Esophagus squamous epithelium (tissue), 5 donors: ENCODE results near the gene PTP4A2. TPM values are rescaled to one million over a fixed set of nuclear protein-coding genes. Genes with fewer than 3 reads are reported as not detected.
A peak's percentile ranks its signal among the peaks of the same experiment; 100 is the strongest.
"Not testable (repeated sequence)": the region's sequence is repeated elsewhere in the genome, so short reads cannot be mapped to it uniquely, and the experiment has no call there.

Source experiments
- DNase-seq: peaks from one replicate; lab custom pipeline; 2025; lab: John Stamatoyannopoulos, UW
- H3K27ac ChIP-seq, 4 donors: fragments of 200-600 bp; sonication (generic); one replicate each; pipeline ENCODE4 v1.5.1; 2016 to 2019; ENCODE audit warnings: mild to moderate bottlenecking in 1 of 4
- H3K27me3 ChIP-seq, 4 donors: fragments of 200-600 bp; sonication (generic); 1 replicate in 3 of 4; 2 replicates in 1 of 4; pipeline versions ENCODE4 v1.5.1 to v1.6.0; 2017 to 2021; ENCODE audit warnings: antibody characterized with exemption in 1 of 4
- H3K36me3 ChIP-seq, 3 donors: fragments of 200-600 bp; sonication (generic); one replicate each; pipeline ENCODE4 v1.5.1; 2016 to 2019
- H3K4me1 ChIP-seq, 3 donors: fragments of 200-600 bp; sonication (generic); one replicate each; pipeline ENCODE4 v1.5.1; 2017 to 2019
- H3K4me3 ChIP-seq, 4 donors: fragments of 200-600 bp; sonication (generic); 1 replicate in 3 of 4; 2 replicates in 1 of 4; pipeline ENCODE4 v1.5.1; 2016 to 2019; ENCODE audit warnings: mild to moderate bottlenecking in 2 of 4, moderate library complexity in 1 of 4
- H3K9me3 ChIP-seq, 3 donors: fragments of 200-600 bp; sonication (generic); one replicate each; pipeline ENCODE4 v1.5.1; 2016 to 2019
- POLR2A ChIP-seq, 4 donors: fragments of 450-650 bp; IDR thresholded peaks; one replicate each; pipeline ENCODE4 v1.6.1; 2017; ENCODE audit warnings: antibody characterized with exemption in 4 of 4, mild to moderate bottlenecking in 4 of 4, moderate library complexity in 3 of 4
- WGBS, 2 donors: methylation state at CpG; one replicate each; pipeline ENCODE4 v1.1.5; 2018; 5-methylcytosine and 5-hydroxymethylcytosine counted together
- intact Hi-C: fragments of 100-400 bp; cut with DNase I; formaldehyde crosslinking; loops from one replicate; pipeline ENCODE4 v1.15.0; 2022
- total RNA-seq, 4 donors: library from RNA; depleted of rRNA; stranded (reverse); fragments of >200 nt; gene quantifications; one replicate each; pipeline ENCODE4 v1.1.0, GENCODE V29; 2016
- TF ChIP-seq, protein P1 (sequence below), 6 experiments: fragments of 450-650 bp in 4 of 6; fragments of 200-600 bp in 2 of 6; sonication (generic) in 2 of 6; IDR thresholded peaks; one replicate each; pipeline ENCODE4 v1.5.1; 2016 to 2019; ENCODE audit warnings: antibody characterized with exemption in 6 of 6, mild to moderate bottlenecking in 4 of 6, moderate library complexity in 4 of 6
- donor health status: DM: yes; HTN: yes; CAD: no.

Gene PTP4A2
- total RNA-seq, 4 donors from 2014 or later = 71.4 to 122 (median 108) TPM

DNA sequence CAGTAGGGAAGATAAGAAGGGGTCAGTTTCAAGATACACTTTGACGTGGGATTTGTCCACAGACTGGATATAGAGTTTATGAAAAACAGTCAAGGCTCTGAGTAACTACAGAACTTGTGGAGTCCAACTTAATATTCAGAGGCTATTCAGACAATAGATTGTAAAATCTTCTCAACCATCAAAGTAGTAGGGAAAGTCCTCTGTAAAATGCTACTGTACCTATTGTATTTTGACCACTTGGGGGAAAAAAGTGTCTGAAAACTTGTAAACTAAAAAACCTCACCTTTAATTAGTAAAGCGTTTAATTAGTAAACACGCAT is 10.5 kb downstream of the PTP4A2 start:
- TF ChIP-seq, protein P1, sequence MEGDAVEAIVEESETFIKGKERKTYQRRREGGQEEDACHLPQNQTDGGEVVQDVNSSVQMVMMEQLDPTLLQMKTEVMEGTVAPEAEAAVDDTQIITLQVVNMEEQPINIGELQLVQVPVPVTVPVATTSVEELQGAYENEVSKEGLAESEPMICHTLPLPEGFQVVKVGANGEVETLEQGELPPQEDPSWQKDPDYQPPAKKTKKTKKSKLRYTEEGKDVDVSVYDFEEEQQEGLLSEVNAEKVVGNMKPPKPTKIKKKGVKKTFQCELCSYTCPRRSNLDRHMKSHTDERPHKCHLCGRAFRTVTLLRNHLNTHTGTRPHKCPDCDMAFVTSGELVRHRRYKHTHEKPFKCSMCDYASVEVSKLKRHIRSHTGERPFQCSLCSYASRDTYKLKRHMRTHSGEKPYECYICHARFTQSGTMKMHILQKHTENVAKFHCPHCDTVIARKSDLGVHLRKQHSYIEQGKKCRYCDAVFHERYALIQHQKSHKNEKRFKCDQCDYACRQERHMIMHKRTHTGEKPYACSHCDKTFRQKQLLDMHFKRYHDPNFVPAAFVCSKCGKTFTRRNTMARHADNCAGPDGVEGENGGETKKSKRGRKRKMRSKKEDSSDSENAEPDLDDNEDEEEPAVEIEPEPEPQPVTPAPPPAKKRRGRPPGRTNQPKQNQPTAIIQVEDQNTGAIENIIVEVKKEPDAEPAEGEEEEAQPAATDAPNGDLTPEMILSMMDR (IDR thresholded peaks at IDR 0.05) = no peak
- TF ChIP-seq POLR2A (IDR thresholded peaks at IDR 0.05) = no peak
- no peak for DNase-seq
- 21 to 89% methylated on average over 3 of the region's 3 CpGs for WGBS, 2 donors
- Histone ChIP-seq H3K36me3 (no peaks in the 10 kb centered on the region), H3K4me1 (peaks cover 16 to 99% (median 47%) of the 10 kb centered on the region in 3 donors), H3K4me3 (no peak overlapping the region), H3K9me3 (no peaks in the 10 kb centered on the region), H3K27me3 (no peaks in the 10 kb centered on the region), H3K27ac (peak overlapping the region in 1 of 4 donors; percentile 10)
- intact Hi-C loops = no loop called here

DNA sequence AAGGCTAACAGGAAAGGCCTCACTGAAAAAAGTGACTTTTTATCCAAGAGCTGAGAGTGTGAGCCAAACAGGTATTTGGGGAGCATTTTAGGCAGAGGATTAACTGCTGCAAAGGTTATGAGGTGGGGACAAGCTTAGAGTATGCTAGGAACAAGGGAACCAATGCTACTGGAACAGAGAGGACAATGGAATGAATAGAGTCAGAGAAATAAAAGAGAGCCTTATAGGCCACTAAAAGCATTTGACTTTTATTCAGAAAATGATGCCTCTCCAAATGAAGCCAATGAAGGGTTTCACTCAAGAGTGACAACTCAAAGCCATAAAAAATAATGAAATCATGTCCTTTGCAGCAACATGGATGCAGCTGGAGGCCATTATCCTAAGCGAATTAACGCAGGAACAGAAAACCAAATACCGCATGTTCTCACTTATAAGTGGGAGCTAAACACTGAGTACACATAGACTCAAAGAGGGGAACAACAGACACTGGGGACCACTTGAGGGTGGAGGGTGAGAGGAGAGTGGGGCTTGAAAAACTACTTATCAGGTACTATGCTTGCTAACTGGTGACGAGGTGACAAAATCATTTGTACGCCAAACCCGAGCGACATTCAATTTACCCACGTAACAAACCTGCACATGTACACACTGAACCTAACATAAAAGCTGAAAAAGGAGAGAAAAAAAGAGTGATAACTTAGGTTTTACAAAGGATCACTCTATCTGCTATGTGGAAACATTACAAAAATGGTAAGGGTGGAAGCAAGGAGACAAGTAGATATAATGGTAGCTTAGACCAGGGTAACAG is 11.1 kb downstream of the PTP4A2 start:
- no peaks in the 10 kb centered on the region for H3K27me3 ChIP-seq
- TF ChIP-seq POLR2A (IDR thresholded peaks at IDR 0.05) = no peak
- TF ChIP-seq, protein P1 (IDR thresholded peaks at IDR 0.05) = no peak
- peak overlapping the region in 3 of 4 donors; percentile 10 to 19 (median 10) for H3K27ac ChIP-seq
- H3K4me1 ChIP-seq = peaks cover 11 to 99% (median 43%) of the 10 kb centered on the region in 3 donors
- intact Hi-C loops = no loop called here
- WGBS, 2 donors = 65 to 90% methylated on average over 8 of the region's 8 CpGs
- H3K36me3 ChIP-seq = no peaks in the 10 kb centered on the region
- H3K9me3 ChIP-seq = no peaks in the 10 kb centered on the region
- no peak for DNase-seq
- no peak overlapping the region for H3K4me3 ChIP-seq

- TF ChIP-seq, protein P1 (IDR thresholded peaks at IDR 0.05) = no peak
- no peak for TF ChIP-seq POLR2A (IDR thresholded peaks at IDR 0.05)
- 54 to 57% methylated on average over 2 of the region's 2 CpGs for WGBS, 2 donors
- Histone ChIP-seq H3K27ac (peak overlapping the region in 2 of 4 donors; percentile 10 to 19), H3K27me3 (no peaks in the 10 kb centered on the region), H3K4me1 (peaks cover 3 to 99% (median 43%) of the 10 kb centered on the region in 3 donors), H3K36me3 (no peaks in the 10 kb centered on the region), H3K4me3 (no peak overlapping the region), H3K9me3 (no peaks in the 10 kb centered on the region)
- intact Hi-C loops = no loop called here
- DNase-seq = no peak
Measured at GRCh38 chr1:31926252-31926651, 11.9 kb downstream of the PTP4A2 start.

- H3K27me3 ChIP-seq, H3K36me3 ChIP-seq, intact Hi-C loops, H3K9me3 ChIP-seq, H3K4me3 ChIP-seq, DNase-seq: not testable (repeated sequence)
- 74% methylated on average over 12 to 13 of the region's 13 CpGs for WGBS, 2 donors
- peak overlapping the region in 1 of 4 donors; percentile 23 for H3K27ac ChIP-seq
- peaks cover 0 to 99% (median 41%) of the 10 kb centered on the region in 3 donors for H3K4me1 ChIP-seq
Measured at GRCh38 chr1:31925824-31926223, 12.3 kb downstream of the PTP4A2 start.

- DNase-seq = no peak
- peaks cover 0 to 4% (median 0%) of the 10 kb centered on the region in 3 donors for H3K36me3 ChIP-seq
- TF ChIP-seq, protein P1 (IDR thresholded peaks at IDR 0.05) = no peak
- TF ChIP-seq POLR2A (IDR thresholded peaks at IDR 0.05) = no peak
- H3K4me1 ChIP-seq = peaks cover 0 to 94% (median 36%) of the 10 kb centered on the region in 3 donors
- no peak overlapping the region for H3K4me3 ChIP-seq
- H3K27me3 ChIP-seq = no peaks in the 10 kb centered on the region
- H3K27ac ChIP-seq = peak overlapping the region in 1 of 4 donors; percentile 23
- H3K9me3 ChIP-seq = no peaks in the 10 kb centered on the region
- 55 to 62% methylated on average over 1 of the region's 1 CpG for WGBS, 2 donors
- intact Hi-C loops = no loop called here
Measured at GRCh38 chr1:31924839-31925238, 13.3 kb downstream of the PTP4A2 start.
